Uterus (tissue), 4 donors: Measurements from ENCODE around the gene CPLX1. TPM values are rescaled to one million over a fixed set of nuclear protein-coding genes. Genes with fewer than 3 reads are reported as not detected.

Source experiments
- DNase-seq, 2 donors: peaks; one replicate each; pipeline ENCODE4 v3.0.0-alpha.2; 2019 to 2020
- H3K27ac ChIP-seq, 2 donors: fragments of 200-600 bp; sonication (generic); 1 replicate in 1 of 2; 2 replicates in 1 of 2; pipeline ENCODE4 v1.5.1; 2016 to 2018
- H3K27me3 ChIP-seq, 2 donors: fragments of 200-600 bp; sonication (generic); one replicate each; pipeline ENCODE4 v1.5.1; 2018 to 2019; ENCODE audit warnings: control low read depth in 1 of 2
- H3K36me3 ChIP-seq, 2 donors: fragments of 200-600 bp; sonication (generic); one replicate each; pipeline ENCODE4 v1.5.1; 2019; ENCODE audit warnings: control low read depth in 1 of 2
- H3K4me1 ChIP-seq, 2 donors: fragments of 200-600 bp; sonication (generic); one replicate each; pipeline ENCODE4 v1.5.1; 2018 to 2019; ENCODE audit warnings: control low read depth in 1 of 2
- H3K4me3 ChIP-seq, 2 donors: fragments of 200-600 bp; sonication (generic); 1 replicate in 1 of 2; 2 replicates in 1 of 2; pipeline ENCODE4 v1.5.1; 2018 to 2019; ENCODE audit warnings: mild to moderate bottlenecking in 1 of 2
- H3K9me3 ChIP-seq, 2 donors: fragments of 200-600 bp; sonication (generic); one replicate each; pipeline ENCODE4 v1.5.1; 2019; ENCODE audit warnings: control low read depth in 1 of 2
- CTCF ChIP-seq, 4 experiments: fragments of 200-600 bp in 2 of 4; fragments of 450-650 bp in 2 of 4; sonication (generic) in 2 of 4; IDR thresholded peaks; one replicate each; pipeline ENCODE4 v1.5.1; 2016 to 2019; ENCODE audit warnings: antibody characterized with exemption in 4 of 4, mild to moderate bottlenecking in 2 of 4, moderate library complexity in 1 of 4
- POLR2A ChIP-seq, 2 donors: fragments of 450-650 bp; IDR thresholded peaks; one replicate each; pipeline ENCODE4 v1.6.1; 2016; ENCODE audit warnings: antibody characterized with exemption in 2 of 2, mild to moderate bottlenecking in 1 of 2, moderate library complexity in 1 of 2
- intact Hi-C: fragments of 100-400 bp; cut with DNase I; formaldehyde crosslinking; loops from one replicate; pipeline ENCODE4 v1.15.1; 2023; ENCODE audit warnings: low total_unique reads
- total RNA-seq, 4 donors: library from RNA; depleted of rRNA in 3 of 4; stranded (reverse); fragments of >200 nt in 3 of 4; gene quantifications; one replicate each; pipeline versions ENCODE4 v1.1.0 to v1.2.4, GENCODE V29; 2014 to 2023
- donor health status: DM: yes; HTN: yes; CAD: no.

The CPLX1 gene
- total RNA-seq, 4 donors from 2014 or later = 0.14 to 15.1 (median 2.0) TPM

DNA sequence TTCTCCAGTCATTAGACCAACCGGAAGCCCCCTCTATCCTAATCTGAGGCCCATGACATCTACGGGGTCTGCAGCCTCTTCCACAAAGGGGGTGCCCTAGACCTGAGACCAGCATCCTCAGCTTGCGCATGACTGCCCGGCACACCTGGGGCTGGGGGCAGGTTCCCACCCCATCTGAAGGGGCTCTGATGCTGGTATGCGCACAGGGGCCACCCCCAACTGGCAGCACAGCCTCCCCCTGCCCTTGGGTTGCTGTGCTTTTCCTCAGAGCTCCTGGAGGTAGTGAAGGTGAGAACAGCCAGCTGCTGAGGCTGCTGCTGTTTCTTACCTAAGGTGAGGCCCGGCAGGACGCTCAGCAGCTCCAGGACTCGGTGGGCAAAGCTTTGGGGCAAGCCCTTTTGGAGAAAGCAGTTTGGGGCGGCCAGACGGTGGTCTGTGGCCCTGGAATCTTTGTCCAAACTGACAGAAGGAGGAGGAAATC lies 18.9 kb upstream of the CPLX1 start:
- Histone ChIP-seq H3K4me3 (no peak overlapping the region), H3K4me1 (peaks cover 0 to 7% of the 10 kb centered on the region in 2 donors), H3K9me3 (no peaks in the 10 kb centered on the region), H3K36me3 (no peaks in the 10 kb centered on the region), H3K27ac (no peak overlapping the region), H3K27me3 (no peaks in the 10 kb centered on the region)
- TF ChIP-seq POLR2A (IDR thresholded peaks at IDR 0.05) (no peak), CTCF (IDR thresholded peaks at IDR 0.05) (no peak)
- DNase-seq = no peak
- intact Hi-C loops = no loop called here

GRCh38 chr4:839675-840443 lies 13.9 kb upstream of the CPLX1 start:
- intact Hi-C loops = no loop called here
- Histone ChIP-seq H3K27me3 (no peaks in the 10 kb centered on the region), H3K36me3 (no peaks in the 10 kb centered on the region), H3K4me3 (no peak overlapping the region), H3K9me3 (peaks cover 0 to 20% of the 10 kb centered on the region in 2 donors), H3K27ac (no peak overlapping the region), H3K4me1 (no peaks in the 10 kb centered on the region)
- TF ChIP-seq POLR2A (IDR thresholded peaks at IDR 0.05) (no peak), CTCF (IDR thresholded peaks at IDR 0.05) (no peak)
- no peak for DNase-seq

- H3K36me3 ChIP-seq = no peaks in the 10 kb centered on the region
- H3K27me3 ChIP-seq = no peaks in the 10 kb centered on the region
- no peaks in the 10 kb centered on the region for H3K4me1 ChIP-seq
- H3K9me3 ChIP-seq = peaks cover 0 to 20% of the 10 kb centered on the region in 2 donors
- H3K27ac ChIP-seq = no peak overlapping the region
- DNase-seq = no peak
- intact Hi-C loops = no loop called here
- H3K4me3 ChIP-seq = no peak overlapping the region
- TF ChIP-seq POLR2A (IDR thresholded peaks at IDR 0.05) (no peak), CTCF (IDR thresholded peaks at IDR 0.05) (no peak)
Observed at GRCh38 chr4:837772-838171, 11.8 kb upstream of the CPLX1 start.

DNA sequence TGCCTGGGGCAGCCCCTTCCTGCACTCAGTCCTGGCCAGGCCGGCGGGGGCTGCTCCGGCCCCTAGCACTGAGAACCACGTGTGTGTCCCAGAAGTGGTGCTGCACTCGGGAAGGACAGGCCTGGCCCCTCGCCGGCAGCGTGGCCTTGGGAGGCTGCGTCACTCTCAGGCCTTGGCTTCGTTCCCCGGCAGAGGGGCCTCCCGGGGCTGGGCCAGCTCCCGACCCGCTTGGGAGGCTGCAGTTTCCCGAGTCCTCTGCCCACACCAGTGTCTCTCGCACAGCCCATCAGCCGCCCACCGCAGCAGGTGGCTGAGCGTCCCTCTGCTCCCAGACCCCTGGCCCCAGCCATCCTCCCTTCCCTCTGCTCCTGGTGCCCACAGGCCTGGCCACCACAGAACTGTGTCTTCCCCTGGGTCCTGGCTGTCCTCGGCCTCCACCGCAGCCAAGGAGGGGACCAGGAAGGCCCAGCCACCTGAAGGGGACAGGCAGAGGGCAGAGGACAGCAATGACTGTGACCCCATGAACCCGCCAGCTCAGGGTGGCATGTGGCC lies 10.9 kb upstream of the CPLX1 start:
- Histone ChIP-seq H3K27ac (no peak overlapping the region), H3K9me3 (peaks cover 0 to 24% of the 10 kb centered on the region in 2 donors), H3K27me3 (no peaks in the 10 kb centered on the region), H3K4me3 (no peak overlapping the region), H3K4me1 (no peaks in the 10 kb centered on the region), H3K36me3 (no peaks in the 10 kb centered on the region)
- DNase-seq = no peak
- intact Hi-C loops = no loop called here
- TF ChIP-seq POLR2A (IDR thresholded peaks at IDR 0.05) (no peak), CTCF (IDR thresholded peaks at IDR 0.05) (no peak)

GRCh38 chr4:836003-836511 lies 10.1 kb upstream of the CPLX1 start:
- TF ChIP-seq POLR2A (IDR thresholded peaks at IDR 0.05) (no peak), CTCF (IDR thresholded peaks at IDR 0.05) (no peak)

More at GRCh38 chr4:836003-836511, 10.1 kb upstream of the CPLX1 start:
- no peak overlapping the region for H3K27ac ChIP-seq
- DNase-seq = no peak
- peaks cover 0 to 24% of the 10 kb centered on the region in 2 donors for H3K9me3 ChIP-seq
- H3K27me3 ChIP-seq = no peaks in the 10 kb centered on the region
- H3K4me1 ChIP-seq = no peaks in the 10 kb centered on the region
- no peak overlapping the region for H3K4me3 ChIP-seq
- intact Hi-C loops = no loop called here
- no peaks in the 10 kb centered on the region for H3K36me3 ChIP-seq
